ENCODE data around the gene TFPI. TPM values are rescaled to one million over a fixed set of nuclear protein-coding genes. Genes with fewer than 3 reads are reported as not detected.
A peak's percentile ranks its signal among the peaks of the same experiment; 100 is the strongest.

TFPI gene
- total and polyA plus RNA-seq, 2 of the 8 experiments (the other 6 are each of a cell fraction or from before 2014, with no cell fraction given), result 2.0 to 7.1 TPM

- no peak for FAIRE-seq
- Histone ChIP-seq H3K4me2 (ENCODE audit: insufficient read depth in 1 of 2, low read depth in 2 of 2, low read length in 2 of 2) (peak overlapping the region; percentile 10 to 22; a peak in 1 of 4 replicates), H3K9ac (replicated peaks in 1 of 4; ENCODE audit: extremely low read depth in 1 of 4, low read depth in 3 of 4, low read length in 3 of 4) (no peak overlapping the region), H3K23ac (ENCODE audit: insufficient read length) (no peak overlapping the region), H3K4me1 (replicated peaks in 1 of 4; ENCODE audit: control insufficient read depth in 3 of 4, insufficient read depth in 4 of 4, low read length in 3 of 4) (peaks cover 0 to 4% (median 3%) of the 10 kb centered on the region in 4 experiments; a peak in 3 of 7 replicates), H3K27me3 (replicated peaks in 1 of 4; ENCODE audit: control insufficient read depth in 3 of 4, extremely low read depth in 1 of 4, insufficient read depth in 3 of 4, low read length in 3 of 4) (no peaks in the 10 kb centered on the region), H3K4me3 (ENCODE audit: extremely low read depth in 1 of 4, insufficient read depth in 2 of 4, low read depth in 3 of 4, low read length in 4 of 4) (no peak overlapping the region; a peak in 1 of 8 replicates), H4K5ac (ENCODE audit: insufficient read length, low read depth, low read length) (peak overlapping the region; percentile 52), H2BK15ac (ENCODE audit: low read length) (no peak overlapping the region), H2AK5ac (ENCODE audit: low read depth, low read length) (no peak overlapping the region), H4K20me1 (replicated peaks in 1 of 2; ENCODE audit: control insufficient read depth in 1 of 2, insufficient read depth in 2 of 2, low read length in 2 of 2) (no peaks in the 10 kb centered on the region), H2BK20ac (ENCODE audit: low read length) (0 out of 2 replicates have a peak overlapping the region, but pooled peaks have one; percentile 21), H2BK5ac (ENCODE audit: low read depth, low read length) (peak overlapping the region; percentile 48; the same call in 1 of the 2 replicates), H2BK12ac (ENCODE audit: low read depth, low read length) (peak overlapping the region; percentile 60; the same call in 1 of the 2 replicates), H2AFZ (ENCODE audit: low read length) (peak overlapping the region; percentile 17; the same call in 1 of the 2 replicates), H3K14ac (ENCODE audit: insufficient read length) (peak overlapping the region; percentile 77), H3K27ac (ENCODE audit: low read depth, low read length) (peak overlapping the region; percentile 90; the same call in 1 of the 2 replicates), H3K23me2 (ENCODE audit: low read depth, low read length) (no peaks in the 10 kb centered on the region), H4K91ac (replicated peaks; ENCODE audit: insufficient read length, low read length) (no peak overlapping the region), H3K18ac (ENCODE audit: extremely low read depth, low read length) (peak overlapping the region; percentile 75; the same call in 1 of the 2 replicates), H3K9me3 (ENCODE audit: insufficient read depth in 2 of 2, low read depth in 1 of 2, low read length in 1 of 2) (no peaks in the 10 kb centered on the region; a peak in 1 of 4 replicates), H3K79me1 (ENCODE audit: low read depth, low read length) (no peaks in the 10 kb centered on the region), H3K36me3 (ENCODE audit: control insufficient read depth in 2 of 4, insufficient read depth in 4 of 4, low read length in 3 of 4) (no peaks in the 10 kb centered on the region; a peak in 1 of 8 replicates), H3K4ac (replicated peaks; ENCODE audit: insufficient read length, low read depth, low read length) (no peak overlapping the region), H3K56ac (replicated peaks; ENCODE audit: insufficient read length, low read depth, low read length) (no peak overlapping the region), H2BK120ac (replicated peaks; ENCODE audit: low read depth, low read length) (no peak overlapping the region), H3K79me2 (ENCODE audit: control insufficient read depth in 1 of 2, insufficient read depth in 2 of 2, low read length in 2 of 2) (no peaks in the 10 kb centered on the region), H4K8ac (ENCODE audit: extremely low read depth, insufficient read depth, low read length) (peak overlapping the region; percentile 57; the same call in 1 of the 2 replicates)
- ChIA-PET CTCF (ENCODE audit: partially characterized antibody) (interaction anchor here (0.8 to 3.2 kb wide), 6 partner anchors 14 to 444 kb away, joined by 3 to 18 read pairs (median 4); no protein-coding TSS in a partner anchor), POLR2A (ENCODE audit: partially characterized antibody) (interaction anchor here (1.4 kb wide), 2 partner anchors 30 to 47 kb away, joined by 3 read pairs; no protein-coding TSS in a partner anchor)
- 67% methylated on average over 7 of the region's 7 CpGs; no CpG with 5 or more reads in 1 of the 2 experiments for WGBS, 2 experiments (ENCODE audit: extremely low coverage in 1 of 2, insufficient coverage in 1 of 2, insufficient read length in 1 of 2, insufficient replicate concordance in 2 of 2, low coverage in 1 of 2, low lambda C conversion rate in 2 of 2, missing lambda C conversion rate in 1 of 2)
- peak; percentile 25 to 66 for DNase-seq (ENCODE audit: low read depth in 1 of 2, low spot score in 2 of 2)
- TF ChIP-seq TEAD4 (IDR thresholded peaks at IDR 0.05; ENCODE audit: low read depth, low read length) (0 out of 2 replicates have a peak, but pooled peaks have one; percentile 32), SIX5 (IDR thresholded peaks at IDR 0.05; ENCODE audit: low read depth, low read length) (no peak), PHF8 (conservative IDR thresholded peaks at IDR 0.05; ENCODE audit: low read depth, low read length) (no peak), GABPA (IDR thresholded peaks at IDR 0.05; ENCODE audit: borderline replicate concordance, insufficient read depth, low read length) (no peak), TAF1 (IDR thresholded peaks at IDR 0.05; ENCODE audit: low read depth, low read length) (peak; percentile 38; the same call in 1 of the 2 replicates), EP300 (IDR thresholded peaks at IDR 0.05; ENCODE audit: borderline replicate concordance in 1 of 2, low read depth in 2 of 2, low read length in 2 of 2) (peak in 1 of 2 experiments; percentile 70; a peak in 1 of 3 replicates), YY1 (IDR thresholded peaks at IDR 0.05; ENCODE audit: low read depth, low read length) (peak; percentile 78), RFX5 (IDR thresholded peaks at IDR 0.05; ENCODE audit: borderline replicate concordance, low read depth, low read length) (no peak), RAD21 (IDR thresholded peaks at IDR 0.05 in 1 of 2, conservative IDR thresholded peaks at IDR 0.05 in 1 of 2; ENCODE audit: low read depth in 2 of 2, low read length in 2 of 2) (no peak), RBBP5 (IDR thresholded peaks at IDR 0.05; ENCODE audit: borderline replicate concordance, low read depth, low read length) (0 out of 2 replicates have a peak, but pooled peaks have one; percentile 67), POU5F1 (IDR thresholded peaks at IDR 0.05; ENCODE audit: low read depth, low read length) (no peak)
Observed at GRCh38 chr2:187519419-187520120, 34.7 kb downstream of the TFPI start.
